Measurements from ENCODE around the gene SLC30A10. TPM values are rescaled to one million over a fixed set of nuclear protein-coding genes. Genes with fewer than 3 reads are reported as not detected.
"Not testable (repeated sequence)": the region's sequence is repeated elsewhere in the genome, so short reads cannot be mapped to it uniquely, and the experiment has no call there.

Gene SLC30A10
- total RNA-seq, 6 experiments from 2014 or later, result 25.5 to 55.5 (median 36.6) TPM

- intact Hi-C loops (cut with DNase I), result no loop called here
- Histone ChIP-seq H3K27ac (no peak overlapping the region), H3K4me1 (peaks cover 0 to 25% (median 11%) of the 10 kb centered on the region in 4 donors), H3K4me3 (no peak overlapping the region), H3K9me3 (no peaks in the 10 kb centered on the region), H3K36me3 (no peaks in the 10 kb centered on the region), H3K27me3 (no peaks in the 10 kb centered on the region)
- no peak for TF ChIP-seq POLR2A (IDR thresholded peaks at IDR 0.05)
- TF ChIP-seq CTCF (IDR thresholded peaks at IDR 0.05), result no peak
- ATAC-seq, result no peak
- WGBS (ENCODE audit: insufficient coverage, low coverage, low lambda C conversion rate, missing lambda C conversion rate), result 89% methylated on average over 7 of the region's 16 CpGs
- no peak for DNase-seq
Observed at GRCh38 chr1:219958875-219959417, 30.6 kb upstream of the SLC30A10 start.

GRCh38 chr1:219954736-219955421 is 26.5 kb upstream of the SLC30A10 start:
- peak overlapping the region; percentile 51 to 78 (median 76) for H3K27ac ChIP-seq

GRCh38 chr1:219954052-219954451 is 25.7 kb upstream of the SLC30A10 start:
- DNase-seq (peak in 1 of 3 donors; percentile 65), ATAC-seq (peak; percentile 80 to 91 (median 85))
- H3K9me3 ChIP-seq, result no peaks in the 10 kb centered on the region
- H3K4me3 ChIP-seq, result no peak overlapping the region
- WGBS (ENCODE audit: insufficient coverage, low coverage, low lambda C conversion rate, missing lambda C conversion rate), result 33% methylated on average over 6 of the region's 6 CpGs
- H3K36me3 ChIP-seq, result no peaks in the 10 kb centered on the region
- H3K27me3 ChIP-seq, result no peaks in the 10 kb centered on the region
- peaks cover 0 to 19% (median 6%) of the 10 kb centered on the region in 4 donors for H3K4me1 ChIP-seq
- peak in 1 of 4 donors; percentile 5 for TF ChIP-seq CTCF (IDR thresholded peaks at IDR 0.05)
- TF ChIP-seq POLR2A (IDR thresholded peaks at IDR 0.05), result peak; percentile 29
- intact Hi-C loops (cut with DNase I), result no loop called here
- H3K27ac ChIP-seq, result peak overlapping the region; percentile 51 to 78 (median 76)

More at GRCh38 chr1:219954736-219955421, 26.5 kb upstream of the SLC30A10 start:
- ATAC-seq (peak; percentile 89 to 95 (median 91)), DNase-seq (peak in 1 of 3 donors; percentile 58)
- TF ChIP-seq CTCF (IDR thresholded peaks at IDR 0.05), result no peak
- TF ChIP-seq POLR2A (IDR thresholded peaks at IDR 0.05), result no peak
- peak overlapping the region in 1 of 3 donors; percentile 19 for H3K4me3 ChIP-seq
- H3K9me3 ChIP-seq, result no peaks in the 10 kb centered on the region
- 39% methylated on average over 11 of the region's 11 CpGs for WGBS (ENCODE audit: insufficient coverage, low coverage, low lambda C conversion rate, missing lambda C conversion rate)
- peaks cover 0 to 19% (median 6%) of the 10 kb centered on the region in 4 donors for H3K4me1 ChIP-seq
- no peaks in the 10 kb centered on the region for H3K36me3 ChIP-seq
- intact Hi-C loops (cut with DNase I), result no loop called here
- H3K27me3 ChIP-seq, result no peaks in the 10 kb centered on the region

DNA sequence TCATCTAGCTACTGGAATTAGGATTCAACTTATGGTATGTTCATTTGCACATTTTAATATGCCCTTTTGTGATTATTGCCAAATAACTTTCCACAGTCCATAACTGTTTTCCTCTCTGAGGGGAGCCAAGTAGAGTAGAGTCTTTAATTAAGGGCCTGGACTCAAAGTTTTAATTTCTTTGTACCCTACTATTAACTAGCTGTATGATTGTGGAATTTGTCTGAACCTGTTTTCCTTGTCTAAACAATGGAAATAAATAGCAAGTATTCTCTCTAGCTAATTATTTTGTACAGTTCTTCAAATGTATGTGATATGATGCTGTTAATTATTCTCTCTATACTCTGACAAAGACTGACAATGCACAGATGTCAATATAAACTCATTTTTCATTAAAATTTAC is 24.0 kb upstream of the SLC30A10 start:
- DNase-seq (no peak), ATAC-seq (no peak)
- no peaks in the 10 kb centered on the region for H3K36me3 ChIP-seq
- TF ChIP-seq CTCF (IDR thresholded peaks at IDR 0.05) (no peak), POLR2A (IDR thresholded peaks at IDR 0.05) (no peak)
- H3K27ac ChIP-seq, result no peak overlapping the region
- no peaks in the 10 kb centered on the region for H3K9me3 ChIP-seq
- intact Hi-C loops (cut with DNase I), result no loop called here
- H3K4me1 ChIP-seq, result peaks cover 0 to 19% (median 6%) of the 10 kb centered on the region in 4 donors
- no peaks in the 10 kb centered on the region for H3K27me3 ChIP-seq
- H3K4me3 ChIP-seq, result no peak overlapping the region

DNA sequence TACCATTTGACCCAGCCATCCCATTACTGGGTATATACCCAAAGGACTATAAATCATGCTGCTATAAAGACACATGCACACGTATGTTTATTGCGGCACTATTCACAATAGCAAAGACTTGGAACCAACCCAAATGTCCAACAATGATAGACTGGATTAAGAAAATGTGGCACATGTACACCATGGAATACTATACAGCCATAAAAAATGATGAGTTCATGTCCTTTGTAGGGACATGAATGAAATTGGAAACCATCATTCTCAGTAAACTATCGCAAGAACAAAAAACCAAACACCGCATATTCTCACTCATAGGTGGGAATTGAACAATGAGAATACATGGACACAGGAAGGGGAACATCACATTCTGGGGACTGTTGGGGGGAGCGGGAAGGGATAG is 20.9 kb upstream of the SLC30A10 start:
- H3K4me3 ChIP-seq; ATAC-seq; H3K9me3 ChIP-seq; intact Hi-C loops (cut with DNase I); H3K36me3 ChIP-seq; H3K27ac ChIP-seq; H3K4me1 ChIP-seq; H3K27me3 ChIP-seq; DNase-seq: not testable (repeated sequence)
- WGBS (ENCODE audit: insufficient coverage, low coverage, low lambda C conversion rate, missing lambda C conversion rate), result 80% methylated on average over 1 of the region's 5 CpGs

- H3K4me3 ChIP-seq; H3K9me3 ChIP-seq; H3K36me3 ChIP-seq; H3K27ac ChIP-seq; intact Hi-C loops (cut with DNase I); DNase-seq; ATAC-seq; H3K4me1 ChIP-seq; H3K27me3 ChIP-seq: not testable (repeated sequence)
- 100% methylated on average over 2 of the region's 3 CpGs for WGBS (ENCODE audit: insufficient coverage, low coverage, low lambda C conversion rate, missing lambda C conversion rate)
Observed at GRCh38 chr1:219948766-219949165, 20.4 kb upstream of the SLC30A10 start.
